GM18517 (cell line): ENCODE results near the gene ATRIP.
A peak's percentile ranks its signal among the peaks of the same experiment; 100 is the strongest.
"Not testable (repeated sequence)": the region's sequence is repeated elsewhere in the genome, so short reads cannot be mapped to it uniquely, and the experiment has no call there.

Source experiments
- ATAC-seq: cut with Tn5 transposase; IDR thresholded peaks from one replicate; pipeline ENCODE4 v1.9.1; 2021; ENCODE audit warnings: mild to moderate bottlenecking, moderate library complexity; ENCODE audit not compliant: unreplicated experiment

ATRIP gene

DNA sequence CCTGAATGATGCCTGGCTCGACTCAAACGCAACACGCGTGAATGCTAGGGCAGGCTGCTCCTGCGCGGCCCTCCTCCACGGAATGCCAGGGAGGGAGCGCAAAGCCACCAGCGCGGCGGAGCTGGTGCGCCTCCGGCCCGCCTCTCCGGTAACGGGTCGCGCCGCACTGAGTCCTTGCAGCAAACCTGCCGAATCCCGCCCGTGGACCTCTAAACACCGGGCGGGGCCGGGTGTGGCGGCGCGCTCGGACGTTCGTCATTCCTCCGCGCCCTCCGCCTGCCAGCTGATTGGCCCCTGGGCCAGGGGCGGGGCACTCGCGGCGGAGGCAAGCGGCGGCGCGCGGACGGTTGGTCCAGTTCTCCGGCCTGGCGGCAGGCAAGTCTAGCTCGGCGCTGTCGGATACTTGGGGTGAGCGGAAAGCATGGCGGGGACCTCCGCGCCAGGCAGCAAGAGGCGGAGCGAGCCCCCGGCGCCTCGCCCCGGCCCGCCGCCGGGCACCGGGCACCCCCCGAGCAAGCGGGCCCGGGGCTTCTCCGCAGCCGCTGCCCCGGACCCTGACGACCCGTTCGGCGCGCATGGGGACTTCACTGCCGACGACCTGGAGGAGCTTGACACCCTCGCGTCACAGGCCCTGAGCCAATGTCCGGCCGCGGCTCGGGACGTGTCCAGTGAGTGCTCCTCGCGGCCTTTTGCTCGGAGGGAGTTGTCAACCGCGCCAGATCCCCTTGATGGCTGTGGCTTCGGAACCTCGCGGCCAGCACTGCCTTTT, at the start of gene ATRIP:
TSS of gene ATRIP (plus strand) at position 313 of the 769 bp plus-strand sequence. CDS start at position 422, 109 bp downstream.
- peak; percentile 77 for ATAC-seq

- no peak for ATAC-seq
Observed at GRCh38 chr3:48397767-48398681, 48.5 kb upstream of the ATRIP start.

- no peak for ATAC-seq
Observed at GRCh38 chr3:48398701-48399386, 47.7 kb upstream of the ATRIP start.

DNA sequence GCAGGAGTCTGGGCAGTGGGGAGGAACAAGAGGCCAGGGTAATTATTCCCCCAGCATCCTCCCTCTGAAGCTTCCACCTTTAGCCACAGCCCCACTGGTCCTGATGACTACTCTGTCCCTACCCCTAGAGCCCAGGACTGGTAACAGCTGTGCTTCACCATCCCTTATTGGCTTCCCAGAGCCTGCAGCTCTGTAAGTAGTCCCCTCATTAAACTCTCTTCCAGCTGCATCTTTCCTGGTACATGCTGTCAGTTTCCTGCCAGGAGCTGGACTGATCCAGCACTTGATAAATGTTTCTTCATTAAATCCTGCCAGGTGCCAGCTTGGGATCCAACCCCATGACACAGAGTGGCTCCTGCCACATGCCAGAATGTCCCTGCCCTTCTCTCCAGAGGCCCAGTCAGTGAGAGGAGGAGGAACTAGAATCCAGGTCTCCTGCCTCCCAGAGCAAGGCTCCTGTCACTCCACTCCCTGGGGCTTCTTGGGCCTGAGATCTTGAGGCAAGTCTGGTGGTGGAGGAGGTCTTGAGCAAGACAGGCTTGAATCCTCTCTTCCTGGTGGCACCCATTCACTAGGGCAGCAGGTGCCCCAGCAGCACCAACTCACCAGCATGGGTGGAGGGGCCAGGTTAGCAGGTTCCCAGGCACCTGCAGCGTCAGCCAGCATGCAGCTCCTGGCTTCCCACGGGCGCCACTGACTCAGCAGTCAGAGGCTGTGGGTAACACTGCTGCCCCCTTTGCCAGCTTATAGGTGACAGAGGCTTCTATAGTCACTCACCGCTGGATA, 47.0 kb upstream of the ATRIP start:
- no peak for ATAC-seq

DNA sequence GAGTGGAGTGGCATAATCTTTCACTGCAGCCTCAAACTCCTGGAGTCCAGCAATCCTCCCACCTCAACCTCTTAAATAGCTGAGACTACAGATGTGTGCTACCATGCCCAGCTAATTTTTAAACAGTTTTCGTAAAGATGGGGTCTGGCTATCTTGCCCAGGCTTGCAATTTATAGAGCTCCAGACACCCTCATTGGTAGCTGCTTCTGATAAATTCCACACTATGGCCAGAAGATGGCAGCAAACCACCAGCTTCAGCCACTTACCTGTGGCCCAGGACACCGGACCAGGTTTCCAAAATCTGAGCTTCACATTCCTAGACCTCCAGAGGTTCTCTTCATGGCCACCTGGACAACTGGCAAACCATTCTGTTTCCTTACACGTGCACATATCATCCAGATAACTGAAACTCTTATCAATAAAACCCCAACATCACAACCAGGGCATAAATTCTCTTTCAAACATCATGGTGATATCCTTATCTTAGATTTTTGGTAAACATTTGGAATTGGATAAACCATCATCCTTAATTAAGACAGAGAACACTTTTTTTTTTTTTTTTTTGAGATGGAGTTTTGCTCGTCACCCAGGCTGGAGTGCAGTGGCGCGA, 45.6 kb upstream of the ATRIP start:
- no peak for ATAC-seq

GRCh38 chr3:48401434-48401901, 45.1 kb upstream of the ATRIP start:
- not testable (repeated sequence) for ATAC-seq

DNA sequence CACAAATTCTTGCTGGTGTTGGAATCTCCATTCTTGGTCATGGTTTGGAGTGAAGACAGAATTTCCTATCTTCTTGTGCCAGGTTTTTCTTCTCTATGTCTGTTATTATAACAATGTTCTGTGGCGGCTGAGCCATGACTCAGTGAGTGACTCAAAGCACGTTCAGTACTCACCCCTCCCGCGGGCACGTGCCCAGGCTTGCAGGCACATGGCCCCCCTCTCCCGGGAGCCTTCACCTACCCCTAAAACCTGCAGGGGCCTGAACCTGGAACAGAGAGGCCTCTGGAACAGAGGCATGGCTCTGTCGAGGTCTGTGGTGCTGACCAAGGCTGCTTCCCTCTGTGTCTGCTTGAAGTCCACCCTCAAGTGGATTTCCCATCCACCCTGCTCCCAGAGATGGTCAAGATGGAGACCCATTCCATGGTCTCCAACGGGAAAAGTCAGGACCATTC, 44.2 kb upstream of the ATRIP start:
- no peak for ATAC-seq

DNA sequence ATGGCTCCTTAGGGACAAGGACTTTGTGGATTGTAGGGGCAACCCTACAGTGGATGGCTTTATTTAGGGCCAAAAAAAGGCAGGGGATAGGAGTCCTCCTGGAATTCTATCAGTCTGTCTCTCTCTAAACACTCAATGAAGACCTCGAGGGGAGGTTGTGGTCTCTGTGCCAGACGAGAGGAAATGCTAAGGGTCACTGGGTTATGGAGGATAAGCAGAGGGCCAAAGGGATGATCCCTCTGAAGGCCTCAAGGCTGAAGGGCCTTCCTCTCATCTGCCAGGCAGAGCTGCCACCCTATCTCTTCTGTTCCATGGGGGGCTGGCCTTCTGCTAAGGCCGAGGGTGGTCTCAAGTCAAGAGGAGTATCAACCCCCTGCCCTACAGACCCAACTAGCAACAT, 43.6 kb upstream of the ATRIP start:
- no peak for ATAC-seq

- ATAC-seq, result no peak
Observed at GRCh38 chr3:48403533-48404439, 42.8 kb upstream of the ATRIP start.

- no peak for ATAC-seq
Observed at GRCh38 chr3:48404440-48405342, 41.8 kb upstream of the ATRIP start.

DNA sequence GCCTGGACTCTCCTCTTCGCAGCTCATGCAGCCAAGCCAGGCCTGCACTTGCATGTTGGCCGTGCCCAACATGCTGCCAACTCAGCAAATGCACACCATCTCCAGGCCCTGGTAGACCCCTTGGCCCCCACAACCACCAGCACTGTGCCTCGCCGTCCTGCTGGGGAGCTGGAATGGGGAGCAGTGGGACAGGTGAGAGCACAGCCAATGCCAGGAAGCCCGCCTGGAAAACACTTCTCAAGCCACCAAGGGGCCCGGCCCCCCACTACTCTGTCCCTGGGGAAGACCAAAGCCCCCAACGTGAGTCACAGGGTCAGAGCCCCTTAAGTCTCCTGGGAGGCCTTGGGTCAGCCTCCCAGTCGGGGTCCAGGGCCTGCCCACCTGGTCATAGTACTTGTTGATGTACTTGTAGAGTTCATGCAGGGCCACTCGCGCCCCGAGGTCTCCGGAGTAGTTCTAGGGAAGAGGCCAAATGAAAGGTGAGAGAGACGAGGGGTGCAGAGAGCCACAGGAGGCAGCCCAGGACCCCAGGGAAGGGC, 41.1 kb upstream of the ATRIP start:
- no peak for ATAC-seq

DNA sequence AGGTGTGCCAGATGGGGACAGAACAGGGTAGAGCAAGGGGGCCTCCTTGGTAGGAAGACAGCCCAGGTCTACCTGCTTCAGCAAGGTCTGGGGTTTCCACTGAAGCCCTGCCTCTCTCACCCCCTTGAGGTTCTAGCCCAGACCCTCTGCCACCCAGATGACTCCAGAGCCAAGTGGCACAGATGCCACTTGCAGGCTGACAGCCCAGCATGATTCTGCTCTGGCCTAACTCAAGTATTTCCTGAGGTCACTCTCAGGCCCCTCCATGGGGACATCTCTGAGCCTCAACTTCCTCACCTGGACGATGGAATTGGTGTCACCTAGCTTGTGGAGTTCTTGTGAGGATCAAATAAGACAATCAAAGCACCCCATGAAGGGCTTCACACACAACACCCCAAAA, 40.6 kb upstream of the ATRIP start:
- ATAC-seq, result no peak

DNA sequence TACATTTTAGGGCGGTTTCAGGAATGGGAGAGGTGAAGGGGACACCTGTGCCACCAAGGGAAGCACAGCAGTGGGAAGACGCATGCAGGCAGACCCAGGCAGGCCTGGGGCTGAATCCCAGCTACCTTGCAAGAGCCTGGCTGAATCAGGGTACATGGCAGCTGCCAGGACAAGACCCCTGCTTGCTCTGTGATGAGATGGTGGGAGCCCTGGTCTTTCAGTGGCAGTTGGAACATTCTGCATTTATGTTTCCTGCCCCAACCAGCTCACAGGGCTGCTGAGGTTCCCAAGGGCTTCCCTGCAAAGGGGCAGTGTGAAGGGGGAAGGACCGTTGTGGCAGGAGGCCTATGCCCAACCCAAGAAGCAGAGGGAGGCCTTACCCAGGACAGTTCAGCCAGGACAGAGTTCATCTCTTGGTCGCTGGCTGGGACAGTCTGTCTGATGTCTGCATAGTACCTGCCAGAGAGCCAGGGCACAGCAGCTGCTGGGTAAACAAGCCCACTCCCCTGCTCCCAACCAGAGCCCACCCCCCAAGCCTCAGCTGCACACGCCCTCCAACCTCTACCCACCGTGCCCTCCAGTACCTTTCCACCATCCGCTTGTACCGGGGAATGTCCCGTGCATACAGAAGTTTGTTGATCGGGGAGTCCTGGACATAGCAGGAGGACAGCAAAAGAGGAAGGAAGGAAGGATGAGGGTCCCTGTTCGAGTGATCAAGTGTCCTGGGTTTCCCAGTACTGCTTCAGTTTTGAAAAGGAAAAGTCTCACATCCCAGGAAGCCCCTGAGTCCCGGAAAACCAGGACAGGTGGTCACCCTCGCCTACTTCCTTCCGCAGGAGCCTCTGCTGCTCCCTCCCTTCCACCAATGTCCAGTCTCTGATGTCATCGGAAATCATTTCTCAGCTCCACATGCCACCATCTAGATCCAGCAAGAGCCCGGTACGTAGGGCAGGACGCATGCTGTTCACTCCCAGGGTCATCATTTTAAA, 39.8 kb upstream of the ATRIP start:
- no peak for ATAC-seq

DNA sequence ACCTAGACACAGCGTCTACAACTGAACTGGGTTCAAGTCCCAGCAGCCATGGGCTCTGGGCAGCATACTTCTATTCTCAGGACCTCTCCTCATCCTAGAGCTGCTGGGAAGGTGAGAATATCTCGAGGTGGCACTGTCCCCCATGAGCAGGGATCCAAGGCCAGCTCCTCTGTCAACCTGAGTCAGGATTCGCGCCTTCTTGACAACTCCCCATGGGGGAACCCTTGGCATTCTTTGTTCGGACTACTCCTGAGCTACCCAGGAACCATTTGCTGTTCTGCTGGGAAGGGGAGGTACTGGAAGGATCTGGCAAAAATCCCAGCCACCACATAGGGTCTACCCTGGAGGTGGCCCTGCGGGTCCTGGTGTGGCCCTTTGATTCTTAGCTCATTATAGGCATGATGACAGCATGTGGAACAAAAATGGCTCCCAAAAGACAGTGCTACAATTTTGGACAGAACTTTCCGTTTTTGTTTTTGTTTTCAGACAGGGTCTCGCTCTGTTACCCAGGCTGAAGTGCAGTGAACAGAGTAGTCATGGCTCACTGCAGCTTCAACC, 38.9 kb upstream of the ATRIP start:
- ATAC-seq, result no peak

- no peak for ATAC-seq
Observed at GRCh38 chr3:48408823-48409281, 37.7 kb upstream of the ATRIP start.
